Measurements from ENCODE around the gene DDC.
"Not testable (repeated sequence)": the region's sequence is repeated elsewhere in the genome, so short reads cannot be mapped to it uniquely, and the experiment has no call there.

The DDC gene

DNA sequence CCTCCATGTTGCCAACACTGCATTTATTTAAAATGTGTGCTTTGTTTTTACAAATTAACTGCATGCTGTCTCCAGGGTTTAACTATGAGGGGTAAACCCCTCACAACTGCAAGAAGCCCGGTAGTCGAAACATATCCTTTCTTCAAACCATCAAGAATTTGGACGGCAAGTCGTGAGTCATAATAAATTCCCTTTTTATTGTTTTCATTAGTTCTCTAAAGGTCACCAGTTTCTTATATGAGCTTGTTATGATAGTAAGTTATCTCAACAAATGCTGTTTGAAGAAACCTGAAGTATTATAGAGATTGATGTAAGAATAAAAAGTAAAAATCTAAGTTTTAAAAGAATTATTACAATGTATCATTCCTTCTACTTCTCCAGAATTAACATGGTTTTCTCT lies 102.8 kb downstream of the DDC start:
- in situ Hi-C loops (cut with MboI; ENCODE audit: low sequenced_read_pairs), result no loop called here

DNA sequence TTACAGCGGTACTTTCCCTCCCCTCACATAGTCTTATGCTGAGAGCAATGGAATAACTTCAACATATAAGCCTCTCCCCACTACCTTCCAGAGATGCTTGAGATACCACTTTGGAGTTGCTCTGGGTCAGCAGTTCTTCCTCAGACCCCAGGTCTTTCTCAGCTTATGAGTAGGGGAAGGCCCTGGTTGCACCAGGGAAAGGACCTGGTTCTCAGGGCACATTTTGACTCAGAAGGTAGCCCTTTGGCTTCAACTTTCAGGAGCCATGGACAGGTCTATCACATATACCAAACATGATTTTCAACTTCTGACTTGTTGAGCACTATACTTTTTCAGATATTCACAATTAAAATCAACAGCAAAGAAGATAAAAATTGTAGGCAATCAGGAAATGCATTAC lies 103.5 kb downstream of the DDC start:
- in situ Hi-C loops (cut with MboI; ENCODE audit: low sequenced_read_pairs), result no loop called here

DNA sequence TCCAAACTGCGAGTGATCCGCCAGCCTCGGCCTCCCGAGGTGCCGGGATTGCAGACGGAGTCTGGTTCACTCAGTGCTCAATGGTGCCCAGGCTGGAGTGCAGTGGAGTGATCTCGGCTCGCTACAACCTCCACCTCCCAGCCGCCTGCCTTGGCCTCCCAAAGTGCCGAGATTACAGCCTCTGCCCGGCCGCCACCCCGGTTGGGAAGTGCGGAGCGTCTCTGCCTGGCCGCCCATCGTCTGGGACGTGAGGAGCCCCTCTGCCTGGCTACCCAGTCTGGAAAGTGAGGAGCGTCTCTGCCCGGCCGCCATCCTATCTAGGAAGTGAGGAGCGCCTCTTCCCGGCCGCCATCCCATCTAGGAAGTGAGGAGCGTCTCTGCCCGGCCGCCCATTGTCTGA lies 106.0 kb downstream of the DDC start:
- in situ Hi-C loops (cut with MboI; ENCODE audit: low sequenced_read_pairs), result not testable (repeated sequence)

- in situ Hi-C loops (cut with MboI; ENCODE audit: low sequenced_read_pairs), result not testable (repeated sequence)
Observed at GRCh38 chr7:50458651-50459050, 106.6 kb downstream of the DDC start.

GRCh38 chr7:50456371-50457123 lies 108.7 kb downstream of the DDC start:
- in situ Hi-C loops (cut with MboI; ENCODE audit: low sequenced_read_pairs), result no loop called here

DNA sequence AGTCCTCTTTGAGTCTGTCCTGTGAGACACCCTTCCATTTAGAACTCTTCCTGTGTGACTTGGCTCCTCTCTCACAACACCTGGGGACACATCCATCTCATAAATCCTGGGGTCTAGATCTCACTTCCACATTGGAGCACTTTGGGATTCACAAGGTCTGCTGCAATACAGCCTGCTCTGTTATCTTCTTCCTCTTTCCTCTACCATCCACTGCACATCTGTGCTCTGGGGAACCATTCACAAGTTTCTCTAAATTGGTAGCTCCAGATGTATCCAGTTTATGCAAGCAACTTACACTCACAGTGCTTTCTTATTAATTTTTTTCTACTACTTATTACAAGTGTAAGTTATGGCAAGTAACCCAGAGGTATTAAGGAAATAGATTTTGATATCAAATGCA lies 109.5 kb downstream of the DDC start:
- in situ Hi-C loops (cut with MboI; ENCODE audit: low sequenced_read_pairs), result no loop called here

DNA sequence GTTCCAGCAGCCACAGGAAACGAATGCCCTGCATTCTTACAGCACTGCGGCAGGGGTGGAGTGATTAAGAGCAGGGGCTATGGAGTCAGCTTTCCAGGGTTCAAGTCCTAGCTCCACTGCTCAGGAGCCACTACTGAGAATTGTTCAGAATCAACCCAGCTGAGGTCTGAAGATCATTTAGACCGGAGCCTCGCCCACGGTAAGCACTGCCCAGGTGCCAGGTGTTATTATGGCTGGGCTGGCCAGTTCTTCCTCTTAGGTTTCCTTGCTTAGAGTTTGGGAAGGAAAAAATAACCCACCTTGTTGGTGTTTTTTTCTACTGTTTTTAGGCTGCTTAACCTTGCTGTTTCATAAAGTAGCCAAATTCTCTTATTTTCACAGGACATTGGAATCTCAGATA lies 110.2 kb downstream of the DDC start:
- in situ Hi-C loops (cut with MboI; ENCODE audit: low sequenced_read_pairs), result no loop called here

DNA sequence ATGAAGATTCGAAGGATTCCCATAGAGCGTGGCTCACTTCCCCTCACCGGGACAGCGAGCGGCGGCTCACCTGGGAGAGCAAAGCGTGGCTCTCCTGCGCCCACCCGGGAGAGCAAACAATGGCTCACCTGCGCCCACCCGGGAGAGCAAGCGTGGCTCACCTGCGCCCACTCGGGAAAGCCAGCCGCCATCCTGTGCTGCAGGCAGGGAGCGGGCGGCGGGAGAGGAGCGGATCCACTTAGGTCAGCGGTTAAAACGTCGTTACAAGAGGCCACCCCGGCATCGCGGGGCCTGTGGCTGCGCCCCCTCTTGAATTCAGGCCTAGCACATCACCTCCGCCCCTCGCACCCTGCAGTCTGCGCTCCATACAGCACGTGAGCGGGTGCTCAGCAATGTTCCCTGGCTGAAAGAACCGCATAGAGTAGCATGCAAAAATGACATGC lies 114.6 kb downstream of the DDC start:
- in situ Hi-C loops (cut with MboI; ENCODE audit: low sequenced_read_pairs), result no loop called here

- in situ Hi-C loops (cut with MboI; ENCODE audit: low sequenced_read_pairs), result no loop called here
Observed at GRCh38 chr7:50449881-50450589, 115.2 kb downstream of the DDC start, which contains the start of gene FIGNL1. Gene FIGNL1, minus strand, starts transcription at chr7:50450350. Its CDS starts 3,063 bp downstream, at chr7:50447287.

DNA sequence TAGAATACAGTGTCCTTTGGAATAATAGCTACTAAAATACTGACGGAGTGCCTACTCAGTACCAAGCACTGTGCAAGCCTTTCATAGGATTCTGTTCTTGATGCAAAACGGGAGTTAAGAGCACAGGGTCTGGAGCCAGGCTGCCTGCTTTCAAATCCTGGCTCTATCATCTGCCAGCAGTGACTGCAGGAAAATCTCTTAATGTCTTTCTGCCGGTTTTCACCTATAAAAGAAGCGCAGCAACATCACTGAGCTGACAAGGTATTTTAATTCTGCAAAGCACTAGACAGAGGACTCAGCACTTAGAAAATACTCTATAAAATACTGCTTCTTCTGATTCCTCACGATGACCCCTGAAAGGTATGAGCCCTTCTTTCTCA lies 115.7 kb downstream of the DDC start:
- in situ Hi-C loops (cut with MboI; ENCODE audit: low sequenced_read_pairs), result no loop called here

DNA sequence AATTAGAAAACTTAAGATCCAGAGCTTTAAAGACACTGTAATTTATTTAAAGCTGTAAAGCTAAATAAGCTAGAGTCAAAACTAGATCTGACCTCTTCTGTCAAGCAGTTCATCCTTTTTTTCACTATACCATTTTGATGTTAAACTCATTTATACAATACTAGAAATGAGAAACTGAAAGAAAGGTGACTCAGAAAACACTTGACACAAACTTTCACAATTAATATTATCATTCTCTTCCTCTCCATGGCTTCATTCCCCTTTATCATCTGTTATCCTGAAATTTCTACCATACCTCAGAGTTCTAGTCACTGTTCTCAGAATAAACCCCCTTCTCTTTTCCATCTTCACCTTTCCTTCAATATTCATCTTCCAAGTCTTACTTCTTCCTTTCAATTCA lies 116.4 kb downstream of the DDC start:
- in situ Hi-C loops (cut with MboI; ENCODE audit: low sequenced_read_pairs), result no loop called here

- in situ Hi-C loops (cut with MboI; ENCODE audit: low sequenced_read_pairs), result no loop called here
Observed at GRCh38 chr7:50446542-50446960, 118.7 kb downstream of the DDC start.

DNA sequence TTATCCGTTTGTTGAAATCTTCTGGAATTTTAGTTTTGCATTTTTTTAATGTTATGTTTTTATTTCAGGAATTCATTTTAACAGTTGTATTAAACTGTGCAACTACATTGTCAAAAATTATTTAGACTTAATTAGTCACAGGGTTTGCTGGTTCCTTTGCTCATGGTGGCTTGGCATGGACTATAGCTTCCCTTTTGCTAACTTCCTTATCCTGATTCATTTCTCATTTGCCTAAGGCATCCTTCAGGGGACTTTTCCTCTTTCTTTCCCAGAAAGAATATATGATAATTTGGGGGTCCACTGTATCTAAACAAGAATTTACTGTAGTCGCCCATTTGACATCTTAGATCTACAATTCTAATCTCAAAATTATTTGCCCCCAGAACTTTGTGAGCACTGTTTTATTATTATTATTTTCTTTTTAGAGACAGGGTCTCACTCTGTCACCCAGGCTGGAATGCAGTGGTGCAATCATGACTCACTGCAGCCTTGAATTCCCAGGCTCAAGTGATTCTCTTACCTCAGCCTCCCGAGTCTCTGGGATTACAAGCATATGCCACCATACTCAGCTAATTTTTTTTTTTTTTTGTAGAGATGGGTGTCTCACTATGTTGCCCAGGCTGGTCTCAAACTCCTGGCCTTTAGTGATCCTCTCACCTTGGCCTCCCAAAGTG lies 128.9 kb downstream of the DDC start:
- in situ Hi-C loops (cut with MboI; ENCODE audit: low sequenced_read_pairs), result no loop called here

- in situ Hi-C loops (cut with MboI; ENCODE audit: low sequenced_read_pairs), result no loop called here
Observed at GRCh38 chr7:50431722-50432305, 133.4 kb downstream of the DDC start.

DNA sequence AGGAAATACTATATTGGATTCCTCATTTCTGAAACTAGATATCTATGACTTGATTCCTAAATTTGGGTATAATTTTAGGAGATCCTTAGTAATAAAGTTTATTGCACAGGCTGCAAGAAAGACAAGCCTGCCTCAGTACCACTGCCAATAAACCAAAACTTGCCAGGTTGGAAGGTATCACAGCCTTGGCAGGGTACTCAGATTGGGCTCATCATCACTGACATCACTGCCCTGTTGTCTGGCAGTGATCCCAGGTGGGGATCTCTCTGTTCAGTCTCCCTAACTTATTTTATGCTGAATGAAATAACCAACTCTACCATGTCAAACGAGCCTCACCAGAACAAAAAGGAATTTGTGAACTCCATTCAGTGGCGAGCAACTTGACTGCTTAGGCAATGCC lies 133.9 kb downstream of the DDC start:
- in situ Hi-C loops (cut with MboI; ENCODE audit: low sequenced_read_pairs), result no loop called here

- in situ Hi-C loops (cut with MboI; ENCODE audit: low sequenced_read_pairs), result no loop called here
Observed at GRCh38 chr7:50428911-50429310, 136.3 kb downstream of the DDC start.

GRCh38 chr7:50427518-50427917 lies 137.7 kb downstream of the DDC start:
- in situ Hi-C loops (cut with MboI; ENCODE audit: low sequenced_read_pairs), result no loop called here

- in situ Hi-C loops (cut with MboI; ENCODE audit: low sequenced_read_pairs), result no loop called here
Observed at GRCh38 chr7:50426280-50427045, 138.7 kb downstream of the DDC start.

DNA sequence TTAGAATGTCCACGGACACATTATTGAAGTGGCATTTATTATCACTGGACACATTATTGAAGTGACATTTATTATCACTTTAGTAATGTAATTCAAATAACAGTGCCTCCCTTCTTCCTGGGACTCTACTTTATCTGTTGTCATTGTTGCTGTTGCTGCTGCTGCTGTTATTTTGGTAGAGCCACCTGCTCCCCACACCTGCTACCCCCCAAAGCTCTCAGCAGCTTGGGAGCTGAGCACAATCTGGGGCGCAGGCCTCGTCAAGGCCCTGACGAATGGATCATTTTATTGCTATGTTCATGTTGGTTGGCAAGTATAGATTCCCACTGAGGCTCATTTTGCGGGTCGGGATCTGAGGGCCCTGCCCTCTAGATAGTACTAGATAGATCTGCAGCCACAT lies 139.9 kb downstream of the DDC start:
- in situ Hi-C loops (cut with MboI; ENCODE audit: low sequenced_read_pairs), result no loop called here

DNA sequence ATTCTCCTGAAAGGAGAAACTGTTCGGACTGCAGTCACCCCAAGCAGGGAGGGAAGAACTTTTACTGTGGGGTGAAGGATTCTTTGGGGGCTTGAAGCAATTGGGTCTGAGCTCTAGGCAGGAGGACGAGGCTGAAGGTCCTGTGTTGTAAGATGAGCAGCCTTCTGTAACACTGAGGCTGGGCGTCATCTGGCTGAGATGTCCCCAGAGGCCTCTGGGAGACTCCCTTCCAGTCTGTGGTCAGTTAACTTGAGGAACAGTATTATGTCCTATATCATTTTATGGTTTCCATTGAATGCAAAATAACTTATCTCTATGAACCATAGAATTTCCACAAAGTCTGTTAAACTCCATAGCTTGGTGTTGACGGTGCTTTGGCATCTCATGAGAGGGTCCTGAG lies 141.3 kb downstream of the DDC start:
- in situ Hi-C loops (cut with MboI; ENCODE audit: low sequenced_read_pairs), result no loop called here

DNA sequence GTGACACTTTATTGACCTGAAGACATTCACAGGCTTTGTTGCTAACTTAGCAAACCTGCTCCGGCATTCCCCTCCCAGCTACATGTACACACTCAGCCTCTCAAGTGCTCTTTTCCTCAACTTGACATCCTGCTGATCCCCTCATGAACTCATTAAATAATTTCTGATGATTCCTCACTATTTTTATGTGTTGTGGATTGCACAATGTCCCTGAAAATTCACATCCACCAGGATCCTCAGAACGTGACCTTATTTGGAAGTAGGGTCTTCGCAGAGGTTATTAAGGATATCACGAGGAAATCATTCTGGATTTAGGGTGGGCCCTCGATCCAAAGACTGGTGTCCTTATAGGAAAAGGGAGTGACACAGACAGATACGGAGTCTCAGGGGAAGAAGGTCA lies 142.3 kb downstream of the DDC start:
- in situ Hi-C loops (cut with MboI; ENCODE audit: low sequenced_read_pairs), result no loop called here

All from hTERT RPE-1 (cell line).